ENCODE data around the gene FOXL2NB.

The FOXL2NB gene

DNA sequence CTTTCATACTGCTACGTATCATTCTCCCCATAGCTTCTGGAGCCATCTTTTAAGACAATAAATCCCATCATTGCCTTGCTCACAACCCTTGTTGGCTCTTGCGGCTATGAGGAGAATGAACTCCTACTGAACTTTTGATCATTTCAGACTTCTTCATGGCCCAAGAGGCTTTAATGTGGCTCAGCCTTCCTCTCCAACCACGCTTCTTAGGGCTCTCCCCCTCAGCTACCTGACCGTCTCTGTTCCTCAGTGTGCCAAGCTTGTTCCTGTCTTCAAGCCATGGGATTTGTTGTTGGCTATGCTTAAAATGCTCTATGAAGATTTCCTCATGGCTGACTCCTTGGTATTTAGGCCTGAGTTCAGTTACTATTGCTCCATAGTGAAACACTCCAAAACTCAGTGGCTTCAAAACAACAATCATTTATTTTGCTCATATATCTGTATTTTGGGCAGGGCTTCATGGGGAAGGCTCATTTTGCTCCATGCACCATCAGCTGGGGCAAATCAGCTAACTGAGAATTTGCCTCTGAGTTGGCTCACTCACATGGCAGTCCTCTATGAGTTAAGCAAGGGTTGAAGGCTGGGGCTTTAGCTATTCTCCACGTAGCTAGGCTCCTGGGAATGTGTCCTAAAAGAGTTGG is 47.5 kb upstream of the FOXL2NB start:
- no peaks in the 10 kb centered on the region for H3K9me2 ChIP-seq (replicated peaks; ENCODE audit: insufficient read depth, low read length)
- no peaks in the 10 kb centered on the region for H4K20me1 ChIP-seq (ENCODE audit: low read depth, low read length)
- H3K79me2 ChIP-seq (ENCODE audit: insufficient read depth, low read length), result no peaks in the 10 kb centered on the region
- no peaks in the 10 kb centered on the region for H3K9me3 ChIP-seq (ENCODE audit: insufficient read depth, low read length)
- H3K27ac ChIP-seq (ENCODE audit: low read depth, low read length), result no peak overlapping the region
- H3F3A ChIP-seq (ENCODE audit: insufficient read depth), result no peaks in the 10 kb centered on the region
- H3K9ac ChIP-seq (ENCODE audit: low read length), result no peak overlapping the region
- no peaks in the 10 kb centered on the region for H3K27me3 ChIP-seq (ENCODE audit: low read length)
- H2AFZ ChIP-seq (ENCODE audit: low read depth, low read length, severe bottlenecking), result no peak overlapping the region
- TF ChIP-seq EZH2phosphoT487 (conservative IDR thresholded peaks at IDR 0.05; ENCODE audit: low read length), result no peak
- TF ChIP-seq, protein P1, sequence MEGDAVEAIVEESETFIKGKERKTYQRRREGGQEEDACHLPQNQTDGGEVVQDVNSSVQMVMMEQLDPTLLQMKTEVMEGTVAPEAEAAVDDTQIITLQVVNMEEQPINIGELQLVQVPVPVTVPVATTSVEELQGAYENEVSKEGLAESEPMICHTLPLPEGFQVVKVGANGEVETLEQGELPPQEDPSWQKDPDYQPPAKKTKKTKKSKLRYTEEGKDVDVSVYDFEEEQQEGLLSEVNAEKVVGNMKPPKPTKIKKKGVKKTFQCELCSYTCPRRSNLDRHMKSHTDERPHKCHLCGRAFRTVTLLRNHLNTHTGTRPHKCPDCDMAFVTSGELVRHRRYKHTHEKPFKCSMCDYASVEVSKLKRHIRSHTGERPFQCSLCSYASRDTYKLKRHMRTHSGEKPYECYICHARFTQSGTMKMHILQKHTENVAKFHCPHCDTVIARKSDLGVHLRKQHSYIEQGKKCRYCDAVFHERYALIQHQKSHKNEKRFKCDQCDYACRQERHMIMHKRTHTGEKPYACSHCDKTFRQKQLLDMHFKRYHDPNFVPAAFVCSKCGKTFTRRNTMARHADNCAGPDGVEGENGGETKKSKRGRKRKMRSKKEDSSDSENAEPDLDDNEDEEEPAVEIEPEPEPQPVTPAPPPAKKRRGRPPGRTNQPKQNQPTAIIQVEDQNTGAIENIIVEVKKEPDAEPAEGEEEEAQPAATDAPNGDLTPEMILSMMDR (IDR thresholded peaks at IDR 0.05; ENCODE audit: insufficient read depth, low read length, poor library complexity, severe bottlenecking), result no peak
- no peak overlapping the region for H3K4me3 ChIP-seq (ENCODE audit: insufficient read depth, low read length, poor library complexity, severe bottlenecking)
- no peak overlapping the region for H3K4me2 ChIP-seq (ENCODE audit: low read depth, low read length, poor library complexity, severe bottlenecking)
- no peaks in the 10 kb centered on the region for H3K36me3 ChIP-seq (ENCODE audit: low read length)

DNA sequence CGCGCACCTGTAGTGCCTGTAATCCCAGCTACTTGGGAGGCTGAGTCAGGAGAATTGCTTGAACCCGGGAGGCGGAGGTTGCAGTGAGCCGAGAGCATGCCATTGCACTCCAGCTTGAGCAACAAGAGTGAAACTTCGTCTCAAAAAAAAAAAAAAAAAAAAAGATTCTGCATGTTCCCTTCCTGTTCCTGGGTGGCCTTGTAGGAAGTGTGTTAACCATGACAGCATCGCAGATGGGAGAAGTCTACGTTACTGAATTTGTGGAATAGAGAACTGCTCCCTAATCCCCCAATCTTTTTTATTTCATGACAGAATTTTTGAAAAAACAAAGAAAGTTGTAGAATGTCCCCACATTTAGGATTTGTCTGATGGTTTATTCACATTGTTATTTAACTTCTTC is 45.5 kb upstream of the FOXL2NB start:
- Histone ChIP-seq H4K20me1 (ENCODE audit: low read depth, low read length) (no peaks in the 10 kb centered on the region), H3K79me2 (ENCODE audit: insufficient read depth, low read length) (no peaks in the 10 kb centered on the region), H3K27ac (ENCODE audit: low read depth, low read length) (no peak overlapping the region), H3K9me3 (ENCODE audit: insufficient read depth, low read length) (no peaks in the 10 kb centered on the region), H3K4me2 (ENCODE audit: low read depth, low read length, poor library complexity, severe bottlenecking) (no peak overlapping the region), H3K4me3 (ENCODE audit: insufficient read depth, low read length, poor library complexity, severe bottlenecking) (no peak overlapping the region), H3F3A (ENCODE audit: insufficient read depth) (no peaks in the 10 kb centered on the region), H3K9ac (ENCODE audit: low read length) (no peak overlapping the region), H2AFZ (ENCODE audit: low read depth, low read length, severe bottlenecking) (no peak overlapping the region), H3K27me3 (ENCODE audit: low read length) (no peaks in the 10 kb centered on the region), H3K9me2 (replicated peaks; ENCODE audit: insufficient read depth, low read length) (no peaks in the 10 kb centered on the region), H3K36me3 (ENCODE audit: low read length) (no peaks in the 10 kb centered on the region)
- TF ChIP-seq, protein P1 (IDR thresholded peaks at IDR 0.05; ENCODE audit: insufficient read depth, low read length, poor library complexity, severe bottlenecking), result no peak
- no peak for TF ChIP-seq EZH2phosphoT487 (conservative IDR thresholded peaks at IDR 0.05; ENCODE audit: low read length)

DNA sequence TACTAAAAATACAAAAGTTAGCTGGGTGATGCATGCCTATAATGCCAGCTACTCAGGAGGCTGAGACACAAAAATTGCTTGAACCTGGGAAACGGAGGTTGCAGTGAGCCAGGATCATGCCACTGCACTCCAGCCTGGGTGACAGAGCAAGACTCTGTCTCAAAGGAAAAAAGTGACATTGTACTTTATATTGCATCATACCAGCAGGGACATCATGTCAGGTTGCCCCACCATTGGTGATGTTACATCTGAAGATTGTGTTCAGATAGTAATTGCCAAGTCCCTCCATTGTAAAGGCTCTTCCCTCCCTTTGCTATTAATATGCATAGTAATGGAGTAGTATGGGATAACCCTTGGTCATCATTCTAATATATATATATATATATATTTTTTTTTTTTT is 44.8 kb upstream of the FOXL2NB start:
- H2AFZ ChIP-seq (ENCODE audit: low read depth, low read length, severe bottlenecking), result no peak overlapping the region
- H3K27ac ChIP-seq (ENCODE audit: low read depth, low read length), result no peak overlapping the region
- TF ChIP-seq, protein P1 (IDR thresholded peaks at IDR 0.05; ENCODE audit: insufficient read depth, low read length, poor library complexity, severe bottlenecking), result no peak
- TF ChIP-seq EZH2phosphoT487 (conservative IDR thresholded peaks at IDR 0.05; ENCODE audit: low read length), result no peak
- H3K9me3 ChIP-seq (ENCODE audit: insufficient read depth, low read length), result no peaks in the 10 kb centered on the region
- H4K20me1 ChIP-seq (ENCODE audit: low read depth, low read length), result no peaks in the 10 kb centered on the region
- no peaks in the 10 kb centered on the region for H3K79me2 ChIP-seq (ENCODE audit: insufficient read depth, low read length)
- H3K9ac ChIP-seq (ENCODE audit: low read length), result no peak overlapping the region
- no peaks in the 10 kb centered on the region for H3K36me3 ChIP-seq (ENCODE audit: low read length)
- no peaks in the 10 kb centered on the region for H3K27me3 ChIP-seq (ENCODE audit: low read length)
- H3K9me2 ChIP-seq (replicated peaks; ENCODE audit: insufficient read depth, low read length), result no peaks in the 10 kb centered on the region
- H3K4me2 ChIP-seq (ENCODE audit: low read depth, low read length, poor library complexity, severe bottlenecking), result no peak overlapping the region
- no peak overlapping the region for H3K4me3 ChIP-seq (ENCODE audit: insufficient read depth, low read length, poor library complexity, severe bottlenecking)
- no peaks in the 10 kb centered on the region for H3F3A ChIP-seq (ENCODE audit: insufficient read depth)

Measured in SU-DHL-6 (cell line).